ENCODE measurements around the gene RNF19B. TPM values are rescaled to one million over a fixed set of nuclear protein-coding genes. Genes with fewer than 3 reads are reported as not detected.
"Not testable (repeated sequence)": the region's sequence is repeated elsewhere in the genome, so short reads cannot be mapped to it uniquely, and the experiment has no call there.

RNF19B gene
- total RNA-seq, 2 experiments from 2014 or later = 33.4 to 37.4 TPM

GRCh38 chr1:32977546-32978087 is 13.0 kb upstream of the RNF19B start:
- Histone ChIP-seq H3K4me3 (ENCODE audit: low read length) (no peak overlapping the region), H3K4me1 (ENCODE audit: insufficient read depth, low read length) (peaks cover 35% of the 10 kb centered on the region), H3K36me3 (ENCODE audit: insufficient read depth, low read length) (no peaks in the 10 kb centered on the region), H3K9me3 (ENCODE audit: control insufficient read depth in 1 of 2, insufficient read depth in 1 of 2, low read length in 2 of 2) (no peaks in the 10 kb centered on the region), H3K27ac (ENCODE audit: low read depth in 1 of 2, low read length in 2 of 2) (no peak overlapping the region), H3K27me3 (ENCODE audit: control insufficient read depth in 1 of 2, insufficient read depth in 2 of 2, low read length in 2 of 2) (peaks cover 5 to 6% of the 10 kb centered on the region in 2 experiments)
- intact Hi-C loops (cut with DNase I, micrococcal nuclease) = no loop called here
- ChIA-PET CTCF (no interaction called here), POLR2A (interaction anchor here (1.0 to 1.3 kb wide), 2 partner anchors 12 to 13 kb away, joined by 3 to 6 read pairs; partner anchors contain the start of gene RNF19B)
- ATAC-seq (ENCODE audit: poor library complexity) (no peak), DNase-seq (no peak)
- Mint-ChIP-seq H3K9me3 (no peaks in the 10 kb centered on the region), H3K36me3 (ENCODE audit: low read depth) (no peaks in the 10 kb centered on the region), H3K27me3 (peaks cover 1% of the 10 kb centered on the region), H3K27ac (peak overlapping the region; percentile 21), H3K4me3 (no peak overlapping the region), H3K4me1 (ENCODE audit: low read depth) (peaks cover 33% of the 10 kb centered on the region)
- TF ChIP-seq CTCF (IDR thresholded peaks at IDR 0.05) = no peak

GRCh38 chr1:32975055-32975454 is 10.4 kb upstream of the RNF19B start:
- POLR2A ChIA-PET; H3K36me3 Mint-ChIP-seq (ENCODE audit: low read depth); ATAC-seq (ENCODE audit: poor library complexity); H3K9me3 Mint-ChIP-seq; DNase-seq; H3K4me3 Mint-ChIP-seq; H3K9me3 ChIP-seq (ENCODE audit: control insufficient read depth in 1 of 2, insufficient read depth in 1 of 2, low read length in 2 of 2); H3K27ac Mint-ChIP-seq; H3K4me3 ChIP-seq (ENCODE audit: low read length); H3K36me3 ChIP-seq (ENCODE audit: insufficient read depth, low read length); CTCF ChIA-PET; intact Hi-C loops (cut with DNase I, micrococcal nuclease); H3K27ac ChIP-seq (ENCODE audit: low read depth in 1 of 2, low read length in 2 of 2): not testable (repeated sequence)
- Histone ChIP-seq H3K27me3 (ENCODE audit: control insufficient read depth in 1 of 2, insufficient read depth in 2 of 2, low read length in 2 of 2) (peaks cover 23% of the 10 kb centered on the region in 2 experiments), H3K4me1 (ENCODE audit: insufficient read depth, low read length) (peaks cover 12% of the 10 kb centered on the region)
- Mint-ChIP-seq H3K4me1 (ENCODE audit: low read depth) (peaks cover 18% of the 10 kb centered on the region), H3K27me3 (peaks cover 21% of the 10 kb centered on the region)

DNA sequence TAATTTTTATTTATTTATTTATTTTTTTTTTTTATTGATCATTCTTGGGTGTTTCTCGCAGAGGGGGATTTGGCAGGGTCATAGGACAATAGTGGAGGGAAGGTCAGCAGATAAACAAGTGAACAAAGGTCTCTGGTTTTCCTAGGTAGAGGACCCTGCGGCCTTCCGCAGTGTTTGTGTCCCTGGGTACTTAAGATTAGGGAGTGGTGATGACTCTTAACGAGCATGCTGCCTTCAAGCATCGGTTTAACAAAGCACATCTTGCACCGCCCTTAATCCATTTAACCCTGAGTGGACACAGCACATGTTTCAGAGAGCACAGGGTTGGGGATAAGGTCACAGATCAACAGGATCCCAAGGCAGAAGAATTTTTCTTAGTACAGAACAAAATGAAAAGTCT is 8.8 kb upstream of the RNF19B start:
- peaks cover 23% of the 10 kb centered on the region in 2 experiments for H3K27me3 ChIP-seq (ENCODE audit: control insufficient read depth in 1 of 2, insufficient read depth in 2 of 2, low read length in 2 of 2)
- H3K4me3 Mint-ChIP-seq; DNase-seq; POLR2A ChIA-PET; H3K9me3 ChIP-seq (ENCODE audit: control insufficient read depth in 1 of 2, insufficient read depth in 1 of 2, low read length in 2 of 2); CTCF ChIA-PET; H3K4me3 ChIP-seq (ENCODE audit: low read length); H3K9me3 Mint-ChIP-seq; H3K4me1 ChIP-seq (ENCODE audit: insufficient read depth, low read length); H3K36me3 Mint-ChIP-seq (ENCODE audit: low read depth); intact Hi-C loops (cut with DNase I, micrococcal nuclease); H3K36me3 ChIP-seq (ENCODE audit: insufficient read depth, low read length); H3K27ac ChIP-seq (ENCODE audit: low read depth in 1 of 2, low read length in 2 of 2); ATAC-seq (ENCODE audit: poor library complexity); H3K27ac Mint-ChIP-seq: not testable (repeated sequence)
- Mint-ChIP-seq H3K4me1 (ENCODE audit: low read depth) (peaks cover 16% of the 10 kb centered on the region), H3K27me3 (peaks cover 21% of the 10 kb centered on the region)

GRCh38 chr1:32972814-32973428 is 8.3 kb upstream of the RNF19B start:
- H3K4me3 ChIP-seq (ENCODE audit: low read length) = peak overlapping the region; percentile 33
- H3K4me3 Mint-ChIP-seq = no peak overlapping the region
- ATAC-seq (ENCODE audit: poor library complexity) = no peak
- H3K27me3 ChIP-seq (ENCODE audit: control insufficient read depth in 1 of 2, insufficient read depth in 2 of 2, low read length in 2 of 2) = peaks cover 23% of the 10 kb centered on the region in 2 experiments
- H3K9me3 Mint-ChIP-seq = no peaks in the 10 kb centered on the region
- H3K27me3 Mint-ChIP-seq = peaks cover 21% of the 10 kb centered on the region
- ChIA-PET CTCF (no interaction called here), POLR2A (interaction anchor here (0.5 to 1.4 kb wide), 2 partner anchors 8 to 835 kb away, joined by 3 to 6 read pairs; no protein-coding TSS in a partner anchor)
- no peak for TF ChIP-seq CTCF (IDR thresholded peaks at IDR 0.05)
- no peak overlapping the region for H3K27ac ChIP-seq (ENCODE audit: low read depth in 1 of 2, low read length in 2 of 2)
- peaks cover 16% of the 10 kb centered on the region for H3K4me1 Mint-ChIP-seq (ENCODE audit: low read depth)
- no peaks in the 10 kb centered on the region for H3K36me3 ChIP-seq (ENCODE audit: insufficient read depth, low read length)
- H3K27ac Mint-ChIP-seq = no peak overlapping the region
- no peaks in the 10 kb centered on the region for H3K9me3 ChIP-seq (ENCODE audit: control insufficient read depth in 1 of 2, insufficient read depth in 1 of 2, low read length in 2 of 2)
- peaks cover 8% of the 10 kb centered on the region for H3K4me1 ChIP-seq (ENCODE audit: insufficient read depth, low read length)
- intact Hi-C loops (cut with DNase I, micrococcal nuclease) = no loop called here
- no peaks in the 10 kb centered on the region for H3K36me3 Mint-ChIP-seq (ENCODE audit: low read depth)
- DNase-seq = peak in 2 of 14 experiments; percentile 14 to 29
